ENCODE measurements around the gene NCS1.
"Not testable (repeated sequence)": the region's sequence is repeated elsewhere in the genome, so short reads cannot be mapped to it uniquely, and the experiment has no call there.

NCS1 gene

DNA sequence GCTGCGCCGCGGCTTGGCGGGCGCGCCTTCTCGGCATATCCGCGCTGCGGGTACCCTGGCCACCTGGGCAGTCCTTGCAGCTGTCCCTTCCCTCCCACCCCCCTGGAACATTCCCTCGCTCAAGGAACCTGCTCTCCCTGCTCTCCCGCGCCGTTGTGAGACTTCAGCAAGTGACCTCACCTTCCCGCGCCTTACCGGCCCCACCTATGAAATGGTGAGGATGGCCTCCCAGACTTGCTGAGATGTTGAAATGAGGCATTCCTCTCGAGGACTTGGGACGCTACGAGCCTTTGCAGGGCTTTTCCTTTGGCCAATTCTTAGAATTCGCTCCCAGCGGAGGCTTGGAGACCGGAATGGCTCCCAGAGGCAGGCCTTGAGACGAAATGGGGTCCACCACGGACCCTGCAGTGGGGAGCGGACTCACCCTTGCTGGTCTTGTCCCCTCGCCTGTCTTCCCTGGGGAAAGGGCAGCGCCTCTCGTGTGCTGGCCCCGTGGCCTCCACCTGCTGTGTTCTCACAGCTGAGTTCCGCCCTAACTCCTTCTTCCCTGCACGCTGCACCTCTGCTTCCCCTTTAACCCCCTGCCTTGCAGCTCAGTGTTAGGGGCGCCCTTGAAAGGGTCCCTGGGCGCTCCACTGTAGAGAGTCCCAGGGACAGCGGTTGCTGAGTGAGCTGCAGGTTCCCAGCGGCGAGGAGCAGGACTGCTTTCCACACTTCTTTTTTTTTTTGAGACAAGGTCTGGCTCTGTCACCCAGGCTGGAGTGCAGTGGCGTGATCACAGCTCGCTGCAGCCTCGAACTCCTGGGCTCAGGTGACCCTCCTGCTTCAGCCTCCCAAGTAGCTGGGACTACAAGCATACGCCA is 94.3 kb downstream of the NCS1 start:
- H3K4me1 Mint-ChIP-seq (ENCODE audit: low read depth), result no peaks in the 10 kb centered on the region
- no peak overlapping the region for H3K4me3 Mint-ChIP-seq
- no peaks in the 10 kb centered on the region for H3K9me3 Mint-ChIP-seq
- H3K27ac Mint-ChIP-seq, result no peak overlapping the region
- H3K36me3 Mint-ChIP-seq (ENCODE audit: low read depth), result no peaks in the 10 kb centered on the region
- peaks cover 71% of the 10 kb centered on the region for H3K27me3 Mint-ChIP-seq (ENCODE audit: low read depth)

DNA sequence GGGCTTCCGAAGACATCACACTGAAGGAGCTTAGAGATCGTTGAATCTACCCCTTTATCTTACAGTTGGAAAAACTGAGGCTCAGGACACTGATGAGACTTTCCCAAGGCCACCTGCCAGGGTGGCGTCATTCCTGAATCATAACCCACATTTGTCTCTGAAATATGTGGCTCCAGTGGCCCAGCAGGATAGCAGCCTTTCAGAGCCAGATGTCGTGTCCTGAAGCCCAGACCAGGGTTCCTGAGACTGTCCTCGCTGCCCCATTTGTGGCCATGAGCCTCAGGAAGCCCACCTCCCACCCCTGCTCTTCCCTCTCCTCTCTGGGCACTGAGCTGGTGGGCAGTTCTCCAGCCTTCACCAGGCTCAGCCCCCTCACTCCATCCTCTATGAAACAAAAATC is 95.7 kb downstream of the NCS1 start:
- Mint-ChIP-seq H3K36me3 (ENCODE audit: low read depth) (no peaks in the 10 kb centered on the region), H3K9me3 (no peaks in the 10 kb centered on the region), H3K27me3 (ENCODE audit: low read depth) (peaks cover 63% of the 10 kb centered on the region), H3K4me1 (ENCODE audit: low read depth) (no peaks in the 10 kb centered on the region), H3K4me3 (no peak overlapping the region), H3K27ac (no peak overlapping the region)

DNA sequence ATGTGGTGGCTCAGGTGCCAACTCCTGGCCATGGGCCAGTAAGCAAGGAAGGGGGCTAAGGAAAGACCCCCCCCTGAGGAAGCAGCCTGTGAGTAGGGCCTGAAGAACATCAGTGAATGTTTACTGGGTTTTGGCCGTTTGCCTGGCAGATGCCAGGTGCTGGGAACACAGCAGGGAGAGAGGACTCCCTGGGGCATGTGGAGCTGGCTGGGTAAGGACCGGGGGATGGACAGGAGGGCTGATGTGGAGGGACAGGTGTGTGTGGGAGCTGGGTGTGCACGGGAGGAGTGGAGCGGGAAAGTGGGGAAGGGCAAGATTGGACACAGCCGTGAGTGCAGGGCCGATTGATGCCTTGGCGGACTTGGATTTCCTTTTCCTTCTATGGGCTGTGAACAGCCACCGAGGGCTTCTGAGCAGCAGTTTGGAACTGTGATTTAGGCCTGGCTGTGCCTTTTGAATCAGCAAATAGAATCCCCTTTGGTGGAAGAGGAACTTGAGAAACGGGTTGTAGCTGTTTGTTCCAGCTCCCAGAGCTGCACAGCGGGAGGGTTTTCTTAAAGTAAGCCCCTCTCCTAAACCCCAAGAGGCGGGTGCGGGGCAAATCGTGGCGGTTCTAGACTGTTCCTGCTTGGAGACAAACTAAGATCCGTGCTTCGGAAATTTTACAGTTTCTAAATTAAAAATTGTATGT is 96.5 kb downstream of the NCS1 start:
- H3K27ac Mint-ChIP-seq, result no peak overlapping the region
- H3K4me3 Mint-ChIP-seq, result no peak overlapping the region
- no peaks in the 10 kb centered on the region for H3K4me1 Mint-ChIP-seq (ENCODE audit: low read depth)
- H3K36me3 Mint-ChIP-seq (ENCODE audit: low read depth), result no peaks in the 10 kb centered on the region
- H3K27me3 Mint-ChIP-seq (ENCODE audit: low read depth), result peaks cover 61% of the 10 kb centered on the region
- H3K9me3 Mint-ChIP-seq, result no peaks in the 10 kb centered on the region

DNA sequence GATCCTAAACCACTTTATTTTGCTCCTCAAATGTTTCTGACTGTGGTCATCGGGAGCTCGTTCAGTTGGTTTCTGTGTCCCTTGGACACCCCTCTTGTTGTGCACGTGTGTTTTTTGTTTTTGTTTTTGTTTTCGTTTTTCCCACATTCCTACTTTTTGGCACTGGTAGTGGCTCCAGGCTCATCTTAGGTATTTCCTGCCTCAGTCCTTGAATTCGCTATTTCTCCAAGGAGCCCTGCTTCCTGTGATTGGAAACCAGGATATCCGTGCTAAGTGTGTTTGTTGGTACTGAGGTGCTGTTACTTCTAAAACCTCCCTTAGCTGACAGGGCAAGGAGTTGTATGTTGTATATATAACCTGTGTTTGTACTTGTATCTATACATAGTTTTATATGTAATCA is 99.3 kb downstream of the NCS1 start:
- Mint-ChIP-seq H3K4me3 (no peak overlapping the region), H3K27ac (no peak overlapping the region), H3K9me3 (no peaks in the 10 kb centered on the region), H3K36me3 (ENCODE audit: low read depth) (no peaks in the 10 kb centered on the region), H3K27me3 (ENCODE audit: low read depth) (peaks cover 51% of the 10 kb centered on the region), H3K4me1 (ENCODE audit: low read depth) (no peaks in the 10 kb centered on the region)

DNA sequence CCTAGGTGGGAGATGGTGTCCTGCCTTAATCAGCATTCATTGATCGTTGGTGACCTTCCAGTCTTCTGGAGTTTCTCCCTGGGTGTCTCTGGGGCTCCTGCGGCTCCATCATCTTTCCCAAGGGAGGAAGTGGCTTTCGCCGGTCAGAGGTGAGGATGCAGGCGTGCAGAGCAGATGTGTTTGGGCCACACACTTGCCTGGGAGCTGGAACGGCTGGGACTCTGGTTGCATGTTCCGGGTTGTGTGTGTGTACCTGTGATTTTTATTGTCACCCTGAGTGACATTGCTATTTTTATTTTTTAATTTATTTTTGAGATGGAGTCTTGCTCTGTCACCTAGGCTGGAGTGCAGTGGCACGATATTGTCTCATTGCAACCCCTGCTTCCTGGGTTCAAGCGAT is 103.0 kb downstream of the NCS1 start:
- Mint-ChIP-seq H3K9me3 (no peaks in the 10 kb centered on the region), H3K4me3 (no peak overlapping the region), H3K36me3 (ENCODE audit: low read depth) (no peaks in the 10 kb centered on the region)

DNA sequence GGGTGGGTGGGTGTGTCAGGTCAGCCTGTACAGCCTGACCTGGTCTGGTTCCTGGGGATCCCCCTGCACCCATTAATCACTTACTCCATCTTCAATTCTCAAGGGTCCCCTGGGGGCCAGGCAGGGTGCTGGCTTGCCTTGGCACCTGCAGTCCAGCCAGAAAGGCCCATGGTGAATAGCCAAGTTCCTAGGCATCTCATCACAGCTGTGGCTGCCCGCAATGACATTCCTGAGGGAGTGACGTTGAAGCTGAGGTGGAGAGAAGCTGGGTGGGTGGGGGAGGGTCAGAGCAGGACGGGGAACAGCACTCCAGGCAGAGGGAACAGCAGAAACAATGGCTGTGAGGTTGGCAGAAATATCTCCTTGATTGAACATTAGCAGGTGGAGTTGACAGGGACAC is 103.9 kb downstream of the NCS1 start:
- H3K9me3 Mint-ChIP-seq, result no peaks in the 10 kb centered on the region
- H3K27me3 Mint-ChIP-seq (ENCODE audit: low read depth), result peaks cover 18% of the 10 kb centered on the region
- H3K27ac Mint-ChIP-seq, result no peak overlapping the region
- no peak overlapping the region for H3K4me3 Mint-ChIP-seq
- H3K36me3 Mint-ChIP-seq (ENCODE audit: low read depth), result no peaks in the 10 kb centered on the region
- H3K4me1 Mint-ChIP-seq (ENCODE audit: low read depth), result no peaks in the 10 kb centered on the region

More for the DNA sequence above, 103.0 kb downstream of the NCS1 start:
- Mint-ChIP-seq H3K4me1 (ENCODE audit: low read depth) (no peaks in the 10 kb centered on the region), H3K27me3 (ENCODE audit: low read depth) (peaks cover 23% of the 10 kb centered on the region), H3K27ac (no peak overlapping the region)

DNA sequence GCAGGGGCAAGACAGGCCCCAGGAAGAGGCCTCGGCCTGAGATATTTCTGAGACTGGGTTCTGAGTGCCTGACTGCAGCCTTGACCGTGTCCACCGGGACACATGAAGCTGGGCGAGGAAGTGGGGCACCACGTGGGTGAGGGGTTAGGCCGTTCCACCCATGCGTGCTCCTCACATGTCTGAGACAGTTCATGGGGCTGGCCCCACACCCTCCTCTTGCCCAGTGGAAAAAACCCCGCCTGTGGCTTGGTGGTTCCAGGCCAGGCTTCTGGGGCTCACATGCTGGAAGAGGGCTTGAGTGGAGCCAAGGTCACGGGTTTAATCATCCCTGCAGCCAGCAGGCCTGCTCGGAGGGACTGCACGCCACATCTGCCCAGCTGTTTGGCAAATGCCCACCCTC is 104.8 kb downstream of the NCS1 start:
- no peak overlapping the region for H3K4me3 Mint-ChIP-seq
- no peaks in the 10 kb centered on the region for H3K36me3 Mint-ChIP-seq (ENCODE audit: low read depth)
- no peak overlapping the region for H3K27ac Mint-ChIP-seq
- no peaks in the 10 kb centered on the region for H3K9me3 Mint-ChIP-seq
- peaks cover 18% of the 10 kb centered on the region for H3K27me3 Mint-ChIP-seq (ENCODE audit: low read depth)
- no peaks in the 10 kb centered on the region for H3K4me1 Mint-ChIP-seq (ENCODE audit: low read depth)

DNA sequence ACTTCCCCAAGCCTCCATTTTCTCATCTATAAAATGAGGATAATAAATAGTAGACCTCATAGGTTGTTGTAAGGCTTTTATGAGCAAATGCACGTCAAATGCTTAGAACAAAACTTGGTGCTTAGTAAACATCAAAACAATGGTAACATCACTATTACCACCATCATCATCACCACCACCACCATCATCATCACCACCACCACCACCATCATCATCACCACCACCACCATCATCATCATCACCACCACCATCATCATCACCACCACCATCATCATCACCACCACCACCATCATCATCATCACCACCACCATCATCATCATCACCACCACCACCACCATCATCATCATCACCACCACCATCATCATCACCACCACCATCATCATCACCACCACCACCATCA is 105.3 kb downstream of the NCS1 start:
- not testable (repeated sequence) for H3K9me3 Mint-ChIP-seq; H3K4me3 Mint-ChIP-seq; H3K4me1 Mint-ChIP-seq (ENCODE audit: low read depth); H3K36me3 Mint-ChIP-seq (ENCODE audit: low read depth); H3K27ac Mint-ChIP-seq
- peaks cover 15% of the 10 kb centered on the region for H3K27me3 Mint-ChIP-seq (ENCODE audit: low read depth)

DNA sequence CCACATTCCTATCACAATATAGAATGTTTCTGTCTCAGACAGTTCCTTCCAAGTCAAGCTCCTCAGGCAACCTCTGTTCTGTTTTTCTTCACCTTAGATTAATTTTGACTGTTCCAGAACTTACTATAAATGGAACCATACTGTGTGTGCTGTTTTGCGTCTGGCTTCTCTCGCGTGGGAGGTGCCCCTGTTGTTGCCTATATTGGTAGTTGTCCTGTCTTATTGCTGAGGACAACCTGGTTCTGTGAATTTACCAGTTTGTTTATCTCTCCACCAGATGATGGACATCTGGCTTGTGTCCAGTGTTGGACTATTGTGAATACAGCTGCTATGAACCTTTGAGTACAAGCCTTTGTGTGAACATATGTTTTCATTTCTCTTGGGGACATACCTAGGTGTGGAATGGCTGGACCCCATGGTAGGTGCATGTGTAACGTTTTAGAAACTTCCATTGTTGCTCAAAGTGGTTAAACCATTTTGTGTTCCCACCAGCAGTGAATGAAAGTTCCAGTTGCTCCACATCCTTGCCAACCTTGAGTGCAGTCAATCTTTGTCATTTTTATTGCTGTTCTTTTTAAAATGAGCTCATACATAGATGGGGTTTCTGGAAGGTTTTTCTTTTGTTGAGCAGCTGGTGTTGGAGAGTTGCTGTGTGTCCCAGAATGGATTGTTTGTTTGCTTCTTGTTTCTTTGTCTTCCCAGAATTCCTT is 111.5 kb downstream of the NCS1 start:
- no peaks in the 10 kb centered on the region for H3K9me3 Mint-ChIP-seq
- no peak overlapping the region for H3K4me3 Mint-ChIP-seq
- H3K4me1 Mint-ChIP-seq (ENCODE audit: low read depth), result no peaks in the 10 kb centered on the region
- H3K27ac Mint-ChIP-seq, result no peak overlapping the region
- no peaks in the 10 kb centered on the region for H3K36me3 Mint-ChIP-seq (ENCODE audit: low read depth)
- no peaks in the 10 kb centered on the region for H3K27me3 Mint-ChIP-seq (ENCODE audit: low read depth)

DNA sequence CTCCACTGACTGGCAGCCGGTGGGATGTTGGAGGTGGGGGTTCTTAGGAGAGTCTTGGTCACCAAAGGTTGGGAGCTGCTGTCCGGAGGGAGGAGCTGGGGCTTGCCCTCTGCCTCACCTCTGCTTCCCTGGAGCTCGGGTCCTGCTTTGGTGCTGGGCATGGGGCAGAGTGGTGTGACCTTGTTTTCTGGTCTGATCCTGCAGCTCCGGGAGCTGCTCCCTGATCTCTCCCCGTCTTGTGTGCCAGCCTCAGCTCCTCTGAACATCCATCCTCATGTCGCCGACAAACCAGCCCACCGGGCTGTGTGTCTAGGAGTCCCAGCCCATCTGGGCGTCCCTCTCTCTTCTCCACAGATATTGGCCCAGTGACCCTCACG is 112.0 kb downstream of the NCS1 start:
- no peaks in the 10 kb centered on the region for H3K27me3 Mint-ChIP-seq (ENCODE audit: low read depth)
- no peak overlapping the region for H3K27ac Mint-ChIP-seq
- H3K9me3 Mint-ChIP-seq, result no peaks in the 10 kb centered on the region
- H3K4me3 Mint-ChIP-seq, result no peak overlapping the region
- H3K36me3 Mint-ChIP-seq (ENCODE audit: low read depth), result no peaks in the 10 kb centered on the region
- H3K4me1 Mint-ChIP-seq (ENCODE audit: low read depth), result no peaks in the 10 kb centered on the region

DNA sequence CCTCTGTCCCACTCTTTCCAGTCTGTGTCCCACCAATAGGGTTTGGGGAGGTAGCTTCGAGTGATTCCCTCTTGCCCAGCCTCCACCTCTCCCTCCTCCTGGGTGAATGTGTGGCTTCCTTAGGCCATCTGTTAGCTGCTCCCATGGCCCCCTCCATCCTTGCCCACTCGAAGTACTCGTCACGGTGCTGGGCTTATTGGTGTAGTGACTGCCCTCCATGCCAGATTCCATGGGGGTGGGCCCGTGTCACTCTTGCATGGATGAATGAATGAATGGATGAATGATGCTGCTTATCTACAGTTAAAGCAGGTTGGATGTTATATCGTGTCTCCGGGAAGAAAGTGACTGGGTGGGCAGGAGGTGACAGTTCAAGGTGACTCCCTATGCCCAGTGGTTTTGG is 112.5 kb downstream of the NCS1 start:
- Mint-ChIP-seq H3K4me3 (no peak overlapping the region), H3K27ac (no peak overlapping the region), H3K36me3 (ENCODE audit: low read depth) (no peaks in the 10 kb centered on the region), H3K27me3 (ENCODE audit: low read depth) (no peaks in the 10 kb centered on the region), H3K9me3 (no peaks in the 10 kb centered on the region), H3K4me1 (ENCODE audit: low read depth) (no peaks in the 10 kb centered on the region)

DNA sequence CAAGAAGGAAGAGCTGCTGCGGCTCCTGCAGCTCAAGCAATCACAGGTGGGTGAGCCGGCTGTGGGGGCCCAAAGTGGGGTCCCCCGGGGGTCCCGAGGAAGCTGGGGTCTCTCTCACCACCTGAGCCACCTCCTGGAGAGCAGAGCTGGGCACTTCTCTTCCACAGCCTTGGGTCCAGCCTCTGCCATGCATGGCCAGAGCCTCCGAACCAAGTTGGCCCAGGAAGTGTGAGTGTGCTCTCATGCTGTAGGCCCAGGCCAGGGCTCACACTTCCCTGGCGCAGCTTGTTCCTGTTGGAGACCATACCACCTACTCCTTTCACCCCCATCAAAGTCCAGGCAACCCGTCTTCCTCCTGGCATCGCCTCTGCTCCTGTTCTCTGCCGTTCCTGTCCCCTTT is 113.1 kb downstream of the NCS1 start:
- no peak overlapping the region for H3K4me3 Mint-ChIP-seq
- H3K9me3 Mint-ChIP-seq, result no peaks in the 10 kb centered on the region
- no peaks in the 10 kb centered on the region for H3K27me3 Mint-ChIP-seq (ENCODE audit: low read depth)
- H3K36me3 Mint-ChIP-seq (ENCODE audit: low read depth), result no peaks in the 10 kb centered on the region
- H3K4me1 Mint-ChIP-seq (ENCODE audit: low read depth), result no peaks in the 10 kb centered on the region
- no peak overlapping the region for H3K27ac Mint-ChIP-seq

DNA sequence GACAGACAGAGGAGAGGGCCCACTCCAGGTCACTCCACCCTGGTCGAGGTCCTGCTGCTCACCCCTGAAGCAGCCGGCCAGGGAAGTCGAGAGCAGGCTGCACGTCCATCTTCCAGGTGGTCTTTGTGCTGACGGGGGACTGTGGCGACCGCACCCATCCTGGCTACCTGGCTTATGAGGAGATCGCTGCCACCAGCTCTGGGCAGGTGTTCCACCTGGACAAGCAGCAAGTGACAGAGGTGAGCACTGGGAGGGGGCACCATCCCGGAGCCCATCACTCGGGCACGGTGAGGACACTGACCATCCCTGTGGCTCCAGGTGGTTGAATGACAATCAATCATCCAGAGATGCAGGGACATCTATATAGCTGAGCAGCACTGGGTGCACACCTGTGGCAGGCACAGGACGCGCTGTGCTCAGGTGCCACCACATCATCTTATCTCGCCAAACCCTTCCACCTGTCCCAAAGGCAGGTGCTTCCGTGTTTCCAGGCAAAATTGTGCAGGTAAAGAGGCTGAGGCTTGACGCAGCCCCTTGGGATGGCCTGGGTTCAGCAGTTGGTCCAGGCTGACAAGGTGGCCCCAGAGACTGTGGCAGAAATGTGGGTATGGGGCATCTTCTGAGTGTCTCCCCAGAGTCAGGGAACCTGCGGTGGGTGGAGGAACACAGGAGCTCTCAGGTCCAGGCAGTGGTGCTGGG is 114.0 kb downstream of the NCS1 start:
- Mint-ChIP-seq H3K36me3 (ENCODE audit: low read depth) (no peaks in the 10 kb centered on the region), H3K4me1 (ENCODE audit: low read depth) (no peaks in the 10 kb centered on the region), H3K27me3 (ENCODE audit: low read depth) (no peaks in the 10 kb centered on the region), H3K4me3 (no peak overlapping the region), H3K9me3 (no peaks in the 10 kb centered on the region), H3K27ac (no peak overlapping the region)
